Endothelial cell of umbilical vein (primary cell): ENCODE results near the gene PRDM16. TPM values are rescaled to one million over a fixed set of nuclear protein-coding genes. Genes with fewer than 3 reads are reported as not detected.

Source experiments
- BruUV-seq: library from RNA; stranded (reverse); fragments of 400-500 nt; replicated peaks from 2 replicates; lab custom pipeline; 2021; lab: Mats Ljungman, UMichigan
- CTCF ChIA-PET: fragments of 300-600, 350-600 bp; sonication (Branson Sonifier 250); formaldehyde crosslinking; loops from one replicate; lab custom pipeline; 2021; ENCODE audit warnings: antibody characterized with exemption, inconsistent platforms; lab: Charles Lee
- POLR2A ChIA-PET: fragments of 300-600, 350-600 bp; sonication (Branson Sonifier 250); formaldehyde crosslinking; loops from one replicate; lab custom pipeline; 2021; ENCODE audit warnings: antibody characterized with exemption, inconsistent platforms; lab: Charles Lee
- DNase-seq: peaks from one replicate; pipeline ENCODE4 v3.0.0-alpha.2; 2011; ENCODE audit warnings: low read depth, low spot score
- FAIRE-seq: peaks from 2 replicates; lab custom pipeline; 2011; peaks lifted over from hg19 to GRCh38; lab: Jason Lieb, UNC
- H2AFZ ChIP-seq: 2 replicates; pipeline ENCODE4 v1.6.0; 2012; ENCODE audit warnings: low read depth, low read length, control low read depth, inconsistent platforms
- H3K27ac ChIP-seq: 2 replicates; pipeline ENCODE4 v1.5.1; 2011; ENCODE audit warnings: low read depth, mild to moderate bottlenecking, control low read depth, low read length, moderate library complexity; ENCODE audit not compliant: insufficient read depth
- H3K27me3 ChIP-seq, 2 experiments: 2 replicates each; pipeline versions ENCODE4 v1.6.0 to v1.6.1; 2011; ENCODE audit warnings: low read length in 2 of 2, mixed read lengths in 1 of 2; ENCODE audit not compliant: control insufficient read depth in 2 of 2, insufficient read depth in 2 of 2
- H3K36me3 ChIP-seq, 2 experiments: 2 replicates in 1 of 2; 3 replicates in 1 of 2; pipeline ENCODE4 v1.5.1; 2011; ENCODE audit warnings: low read length in 2 of 2, mild to moderate bottlenecking in 1 of 2, moderate library complexity in 1 of 2; ENCODE audit not compliant: control insufficient read depth in 2 of 2, insufficient read depth in 2 of 2; ENCODE audit errors: extremely low read depth in 1 of 2
- H3K4me1 ChIP-seq: 3 replicates; pipeline ENCODE4 v1.5.1; 2011; ENCODE audit warnings: mild to moderate bottlenecking, low read length; ENCODE audit not compliant: control insufficient read depth, insufficient read depth; ENCODE audit errors: extremely low read depth
- H3K4me2 ChIP-seq: 2 replicates; pipeline ENCODE4 v1.6.1; 2011; ENCODE audit warnings: low read length, control low read depth, mixed read lengths; ENCODE audit not compliant: insufficient read depth
- H3K4me3 ChIP-seq, 3 experiments: fragments of 200-600 bp in 1 of 3; sonication (generic), shearing (Covaris generic) in 1 of 3; replicated peaks in 1 of 3; 2 replicates each; pipeline ENCODE4 v1.5.1; 2011 to 2016; ENCODE audit warnings: control low read depth in 3 of 3, low read length in 3 of 3, mild to moderate bottlenecking in 2 of 3, inconsistent platforms in 1 of 3, low read depth in 1 of 3, moderate library complexity in 1 of 3; ENCODE audit not compliant: insufficient read depth in 1 of 3
- H3K79me2 ChIP-seq: 2 replicates; pipeline ENCODE4 v1.6.0; 2012; ENCODE audit warnings: low read length, inconsistent platforms; ENCODE audit not compliant: control insufficient read depth, insufficient read depth
- H3K9ac ChIP-seq: replicated peaks from 2 replicates; pipeline ENCODE3; 2011; ENCODE audit warnings: low read length, control low read depth; ENCODE audit not compliant: insufficient read depth; ENCODE audit errors: extremely low read depth
- H3K9me1 ChIP-seq: replicated peaks from 3 replicates; pipeline ENCODE4 v1.6.0; 2011; ENCODE audit warnings: mild to moderate bottlenecking, low read length; ENCODE audit not compliant: control insufficient read depth, insufficient read depth; ENCODE audit errors: extremely low read depth
- H3K9me3 ChIP-seq: replicated peaks from 2 replicates; pipeline ENCODE4 v1.5.1; 2012; ENCODE audit warnings: low read length, inconsistent platforms; ENCODE audit not compliant: control insufficient read depth, insufficient read depth
- H4K20me1 ChIP-seq: replicated peaks from 2 replicates; pipeline ENCODE3; 2011; ENCODE audit warnings: mild to moderate bottlenecking, low read length; ENCODE audit not compliant: control insufficient read depth, insufficient read depth; ENCODE audit errors: extremely low read depth
- EZH2 ChIP-seq: IDR thresholded peaks from 2 replicates; pipeline ENCODE4 v1.6.1; 2012; ENCODE audit warnings: borderline replicate concordance, low read depth, mild to moderate bottlenecking, moderate library complexity, low read length, inconsistent platforms; ENCODE audit not compliant: severe bottlenecking
- FOS ChIP-seq: IDR thresholded peaks from 2 replicates; pipeline ENCODE4 v1.6.1; 2011; ENCODE audit warnings: mild to moderate bottlenecking, low read length, moderate library complexity, borderline replicate concordance; ENCODE audit not compliant: insufficient read depth
- GATA2 ChIP-seq: IDR thresholded peaks from 2 replicates; pipeline ENCODE4 v1.7.0; 2011; ENCODE audit warnings: low read depth, mild to moderate bottlenecking, moderate library complexity, mixed read lengths, low read length; ENCODE audit not compliant: insufficient read length, insufficient read depth
- JUN ChIP-seq: IDR thresholded peaks from 2 replicates; pipeline ENCODE4 v1.6.1; 2011; ENCODE audit warnings: borderline replicate concordance, low read depth; ENCODE audit not compliant: insufficient read length, insufficient read depth
- MYC ChIP-seq: IDR thresholded peaks from one replicate; pipeline ENCODE4 v1.6.1; 2011; ENCODE audit warnings: mild to moderate bottlenecking, low read depth, low read length
- POLR2A ChIP-seq: IDR thresholded peaks from 2 replicates; pipeline ENCODE4 v1.6.1; 2012; ENCODE audit warnings: low read depth, mild to moderate bottlenecking, control low read depth, low read length
- POLR2AphosphoS5 ChIP-seq: IDR thresholded peaks from 2 replicates; pipeline ENCODE4 v1.6.1; 2012; ENCODE audit warnings: low read depth, mild to moderate bottlenecking, control low read depth, low read length, moderate library complexity; ENCODE audit not compliant: insufficient read depth
- dilution Hi-C: fragments of 300-500 bp; cut with MboI; formaldehyde crosslinking; loops from one replicate; pipeline ENCODE4 v1.15.0; 2019; ENCODE audit warnings: low sequenced_read_pairs; ENCODE audit not compliant: extremely low pct_ligation_motif_present
- intact Hi-C: fragments of 100-400 bp; cut with micrococcal nuclease; formaldehyde crosslinking; loops from one replicate; pipeline ENCODE4 v1.10.0; 2022
- polyA plus RNA-seq, 4 experiments: library from polyadenylated mRNA; depleted of rRNA in 3 of 4; stranded (reverse) in 3 of 4; unstranded in 1 of 4; fragments of >200 nt; gene quantifications; 2 replicates each; pipeline versions ENCODE4 v1.2.1 to v1.2.3, GENCODE V29; 2011 to 2012; ENCODE audit warnings: missing spikeins in 1 of 4
- total RNA-seq: library from RNA; stranded (reverse); gene quantifications from 2 replicates; pipeline ENCODE4 v1.2.3, GENCODE V29; 2021
- TF ChIP-seq, protein P1 (sequence below): IDR thresholded peaks from 2 replicates; pipeline ENCODE4 v1.6.1; 2011; ENCODE audit not compliant: insufficient read depth, insufficient read length
- TF ChIP-seq, protein P2 (sequence below), 2 donors: IDR thresholded peaks; 1 replicate in 1 of 2; 2 replicates in 1 of 2; pipeline ENCODE4 v1.5.1; 2011; ENCODE audit warnings: low read length in 2 of 2, mild to moderate bottlenecking in 2 of 2, moderate library complexity in 2 of 2, control low read depth in 1 of 2, inconsistent platforms in 1 of 2, low read depth in 1 of 2; ENCODE audit not compliant: insufficient read depth in 1 of 2; ENCODE audit errors: extremely low read depth in 1 of 2

PRDM16 gene
- total and polyA plus RNA-seq, 2 donors (not counting 3 experiments of a cell fraction or from before 2014, with no cell fraction given) = not detected

DNA sequence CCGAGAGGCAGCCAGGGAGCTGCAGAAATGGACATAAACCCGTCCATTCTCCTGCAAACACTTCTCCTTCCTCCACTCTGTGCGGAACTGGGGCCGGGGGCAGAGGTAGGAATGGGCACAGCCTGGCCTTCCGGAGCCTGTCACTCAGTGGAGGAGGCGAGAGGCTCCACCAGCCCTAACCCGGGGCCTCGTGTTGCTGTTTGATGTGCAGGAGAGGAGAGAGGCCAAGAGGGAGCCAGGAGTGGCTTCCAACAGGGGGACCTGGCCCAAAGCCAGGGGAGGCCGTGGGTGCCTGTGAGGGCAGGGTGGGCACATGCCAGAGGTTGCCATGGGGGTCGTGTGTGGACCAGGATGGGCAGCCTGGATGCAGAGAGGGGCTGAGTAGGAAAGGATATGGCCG lies 227.3 kb downstream of the PRDM16 start:
- dilution Hi-C loops (no loop called here), intact Hi-C loops (no loop called here)
- Histone ChIP-seq H3K9ac (no peak overlapping the region), H2AFZ (no peak overlapping the region), H3K9me1 (no peaks in the 10 kb centered on the region), H4K20me1 (no peaks in the 10 kb centered on the region), H3K36me3 (no peaks in the 10 kb centered on the region), H3K9me3 (no peaks in the 10 kb centered on the region), H3K4me2 (no peak overlapping the region), H3K27me3 (no peaks in the 10 kb centered on the region), H3K4me1 (no peaks in the 10 kb centered on the region), H3K79me2 (no peaks in the 10 kb centered on the region), H3K27ac (no peak overlapping the region), H3K4me3 (no peak overlapping the region)
- DNase-seq (no peak), FAIRE-seq (no peak)
- no TSS peak for BruUV-seq
- POLR2A ChIA-PET = no interaction called here
- CTCF ChIA-PET = no interaction called here
- TF ChIP-seq, protein P1, sequence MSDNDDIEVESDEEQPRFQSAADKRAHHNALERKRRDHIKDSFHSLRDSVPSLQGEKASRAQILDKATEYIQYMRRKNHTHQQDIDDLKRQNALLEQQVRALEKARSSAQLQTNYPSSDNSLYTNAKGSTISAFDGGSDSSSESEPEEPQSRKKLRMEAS = no peak
- no peak for TF ChIP-seq POLR2A
- no peak for TF ChIP-seq FOS
- TF ChIP-seq, protein P2, sequence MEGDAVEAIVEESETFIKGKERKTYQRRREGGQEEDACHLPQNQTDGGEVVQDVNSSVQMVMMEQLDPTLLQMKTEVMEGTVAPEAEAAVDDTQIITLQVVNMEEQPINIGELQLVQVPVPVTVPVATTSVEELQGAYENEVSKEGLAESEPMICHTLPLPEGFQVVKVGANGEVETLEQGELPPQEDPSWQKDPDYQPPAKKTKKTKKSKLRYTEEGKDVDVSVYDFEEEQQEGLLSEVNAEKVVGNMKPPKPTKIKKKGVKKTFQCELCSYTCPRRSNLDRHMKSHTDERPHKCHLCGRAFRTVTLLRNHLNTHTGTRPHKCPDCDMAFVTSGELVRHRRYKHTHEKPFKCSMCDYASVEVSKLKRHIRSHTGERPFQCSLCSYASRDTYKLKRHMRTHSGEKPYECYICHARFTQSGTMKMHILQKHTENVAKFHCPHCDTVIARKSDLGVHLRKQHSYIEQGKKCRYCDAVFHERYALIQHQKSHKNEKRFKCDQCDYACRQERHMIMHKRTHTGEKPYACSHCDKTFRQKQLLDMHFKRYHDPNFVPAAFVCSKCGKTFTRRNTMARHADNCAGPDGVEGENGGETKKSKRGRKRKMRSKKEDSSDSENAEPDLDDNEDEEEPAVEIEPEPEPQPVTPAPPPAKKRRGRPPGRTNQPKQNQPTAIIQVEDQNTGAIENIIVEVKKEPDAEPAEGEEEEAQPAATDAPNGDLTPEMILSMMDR (IDR thresholded peaks at IDR 0.05; ENCODE audit: extremely low read depth in 1 of 2, insufficient read depth in 1 of 2, low read depth in 1 of 2, low read length in 2 of 2) = no peak
- no peak for TF ChIP-seq POLR2AphosphoS5
- TF ChIP-seq JUN = no peak
- no peak for TF ChIP-seq GATA2
- TF ChIP-seq EZH2 = no peak
- no peak for TF ChIP-seq MYC
